DOHH2 (cell line): ENCODE data around the gene CA5A.

Experiments
- H3F3A ChIP-seq: fragments of 200-600 bp; sonication (generic), shearing (Covaris generic); 2 replicates; pipeline ENCODE4 v1.6.0; 2016; ENCODE audit warnings: antibody characterized with exemption, mild to moderate bottlenecking; ENCODE audit not compliant: control insufficient read depth, insufficient read depth
- H3K27ac ChIP-seq: fragments of 200-600 bp; sonication (generic); 2 replicates; pipeline ENCODE4 v1.5.1; 2014; ENCODE audit warnings: low read depth, mild to moderate bottlenecking, low read length, moderate library complexity
- H3K27me3 ChIP-seq: fragments of 200-600 bp; sonication (generic); 2 replicates; pipeline ENCODE4 v1.6.1; 2014; ENCODE audit warnings: mild to moderate bottlenecking, low read length, mixed read lengths; ENCODE audit not compliant: control insufficient read depth
- H3K36me3 ChIP-seq: fragments of 200-600 bp; sonication (generic); 2 replicates; pipeline ENCODE4 v1.6.1; 2014; ENCODE audit warnings: mild to moderate bottlenecking, low read length, moderate library complexity, mixed read lengths; ENCODE audit not compliant: control insufficient read depth
- H3K4me1 ChIP-seq: fragments of 200-600 bp; sonication (generic); 2 replicates; pipeline ENCODE4 v1.6.1; 2014; ENCODE audit warnings: mild to moderate bottlenecking, low read length, mixed read lengths; ENCODE audit not compliant: control insufficient read depth
- H3K4me2 ChIP-seq: fragments of 200-600 bp; sonication (generic); 2 replicates; pipeline ENCODE4 v1.6.0; 2014; ENCODE audit warnings: mild to moderate bottlenecking, low read length, moderate library complexity
- H3K4me3 ChIP-seq: fragments of 200-600 bp; sonication (generic); 2 replicates; pipeline ENCODE4 v1.5.1; 2014; ENCODE audit warnings: mild to moderate bottlenecking, low read length, mixed read lengths
- H3K79me2 ChIP-seq: fragments of 200-600 bp; sonication (generic); 2 replicates; pipeline ENCODE4 v1.6.1; 2014; ENCODE audit warnings: mild to moderate bottlenecking, low read length, mixed read lengths; ENCODE audit not compliant: control insufficient read depth
- H3K9me2 ChIP-seq: fragments of 200-600 bp; sonication (generic); replicated peaks from 2 replicates; pipeline ENCODE4 v1.6.1; 2014; ENCODE audit warnings: mild to moderate bottlenecking, low read length, mixed read lengths; ENCODE audit not compliant: control insufficient read depth
- H3K9me3 ChIP-seq: fragments of 200-600 bp; sonication (generic); 2 replicates; pipeline ENCODE4 v1.6.1; 2014; ENCODE audit warnings: antibody characterized with exemption, low read length, mixed read lengths; ENCODE audit not compliant: control insufficient read depth, insufficient read depth
- H4K20me1 ChIP-seq: fragments of 200-600 bp; sonication (generic); 2 replicates; pipeline ENCODE4 v1.6.0; 2014; ENCODE audit warnings: low read depth, mild to moderate bottlenecking, antibody characterized with exemption, low read length, moderate library complexity; ENCODE audit not compliant: control insufficient read depth, insufficient read depth
- EZH2phosphoT487 ChIP-seq: fragments of 200-600 bp; sonication (generic); IDR thresholded peaks from 2 replicates; pipeline ENCODE4 v1.6.1; 2017; ENCODE audit warnings: borderline replicate concordance, mild to moderate bottlenecking, antibody characterized with exemption, low read length, moderate library complexity, mixed read lengths
- TF ChIP-seq, protein P1 (sequence below): fragments of 200-600 bp; sonication (generic); IDR thresholded peaks from one replicate; pipeline ENCODE4 v1.5.1; 2014; ENCODE audit warnings: antibody characterized with exemption, mild to moderate bottlenecking, low read depth, low read length; ENCODE audit not compliant: poor library complexity, severe bottlenecking

Gene CA5A

GRCh38 chr16:87845807-87846619 is 90.3 kb downstream of the CA5A start:
- peaks cover 16% of the 10 kb centered on the region for H3K4me1 ChIP-seq

GRCh38 chr16:87845213-87845612 is 91.1 kb downstream of the CA5A start:
- Histone ChIP-seq H3K36me3 (peaks cover 95% of the 10 kb centered on the region), H3K4me3 (no peak overlapping the region), H3K4me1 (peaks cover 8% of the 10 kb centered on the region), H3K4me2 (no peak overlapping the region), H3K9me2 (no peaks in the 10 kb centered on the region), H3K79me2 (peaks cover 92% of the 10 kb centered on the region), H3K27me3 (no peaks in the 10 kb centered on the region), H3F3A (no peaks in the 10 kb centered on the region), H3K27ac (no peak overlapping the region), H4K20me1 (peaks cover 22% of the 10 kb centered on the region), H3K9me3 (no peaks in the 10 kb centered on the region)
- TF ChIP-seq, protein P1, sequence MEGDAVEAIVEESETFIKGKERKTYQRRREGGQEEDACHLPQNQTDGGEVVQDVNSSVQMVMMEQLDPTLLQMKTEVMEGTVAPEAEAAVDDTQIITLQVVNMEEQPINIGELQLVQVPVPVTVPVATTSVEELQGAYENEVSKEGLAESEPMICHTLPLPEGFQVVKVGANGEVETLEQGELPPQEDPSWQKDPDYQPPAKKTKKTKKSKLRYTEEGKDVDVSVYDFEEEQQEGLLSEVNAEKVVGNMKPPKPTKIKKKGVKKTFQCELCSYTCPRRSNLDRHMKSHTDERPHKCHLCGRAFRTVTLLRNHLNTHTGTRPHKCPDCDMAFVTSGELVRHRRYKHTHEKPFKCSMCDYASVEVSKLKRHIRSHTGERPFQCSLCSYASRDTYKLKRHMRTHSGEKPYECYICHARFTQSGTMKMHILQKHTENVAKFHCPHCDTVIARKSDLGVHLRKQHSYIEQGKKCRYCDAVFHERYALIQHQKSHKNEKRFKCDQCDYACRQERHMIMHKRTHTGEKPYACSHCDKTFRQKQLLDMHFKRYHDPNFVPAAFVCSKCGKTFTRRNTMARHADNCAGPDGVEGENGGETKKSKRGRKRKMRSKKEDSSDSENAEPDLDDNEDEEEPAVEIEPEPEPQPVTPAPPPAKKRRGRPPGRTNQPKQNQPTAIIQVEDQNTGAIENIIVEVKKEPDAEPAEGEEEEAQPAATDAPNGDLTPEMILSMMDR: no peak
- no peak for TF ChIP-seq EZH2phosphoT487

More at GRCh38 chr16:87845807-87846619, 90.3 kb downstream of the CA5A start:
- Histone ChIP-seq H3K27me3 (no peaks in the 10 kb centered on the region), H3K4me2 (no peak overlapping the region), H3K9me3 (no peaks in the 10 kb centered on the region), H3F3A (peaks cover 7% of the 10 kb centered on the region), H3K4me3 (no peak overlapping the region), H3K27ac (no peak overlapping the region), H3K9me2 (no peaks in the 10 kb centered on the region), H3K36me3 (peaks cover 95% of the 10 kb centered on the region), H3K79me2 (peaks cover 98% of the 10 kb centered on the region), H4K20me1 (peaks cover 26% of the 10 kb centered on the region)
- TF ChIP-seq, protein P1: no peak
- no peak for TF ChIP-seq EZH2phosphoT487

GRCh38 chr16:87844809-87845208 is 91.5 kb downstream of the CA5A start:
- peaks cover 95% of the 10 kb centered on the region for H3K36me3 ChIP-seq
- peaks cover 88% of the 10 kb centered on the region for H3K79me2 ChIP-seq
- no peak overlapping the region for H3K4me2 ChIP-seq
- H3K4me3 ChIP-seq: no peak overlapping the region
- no peaks in the 10 kb centered on the region for H3K9me2 ChIP-seq
- no peak for TF ChIP-seq EZH2phosphoT487
- TF ChIP-seq, protein P1: no peak
- peaks cover 4% of the 10 kb centered on the region for H3K4me1 ChIP-seq
- no peak overlapping the region for H3K27ac ChIP-seq
- no peaks in the 10 kb centered on the region for H3K27me3 ChIP-seq
- peaks cover 21% of the 10 kb centered on the region for H4K20me1 ChIP-seq
- no peaks in the 10 kb centered on the region for H3F3A ChIP-seq
- H3K9me3 ChIP-seq: no peaks in the 10 kb centered on the region
